Stimulated activated CD4-positive, alpha-beta T cell treated with anti-CD3 and anti-CD28 coated beads, Interleukin-2, amount 100 ng/mL, for 4 hours (primary cell): ENCODE results near the gene VPS54.
A peak's percentile ranks its signal among the peaks of the same experiment; 100 is the strongest.
"Not testable (repeated sequence)": the region's sequence is repeated elsewhere in the genome, so short reads cannot be mapped to it uniquely, and the experiment has no call there.

Experiments
- DNase-seq: peaks from one replicate; pipeline ENCODE4 v3.0.0-alpha.2; 2020; ENCODE audit warnings: low read depth

The VPS54 gene

GRCh38 chr2:63870679-63871078 lies 148.5 kb downstream of the VPS54 start:
- DNase-seq: no peak

GRCh38 chr2:63866009-63866709 lies 153.1 kb downstream of the VPS54 start:
- DNase-seq: no peak

GRCh38 chr2:63865159-63865799 lies 153.9 kb downstream of the VPS54 start:
- DNase-seq: no peak

- no peak for DNase-seq
Observed at GRCh38 chr2:63863707-63864106, 155.5 kb downstream of the VPS54 start.

- no peak for DNase-seq
Observed at GRCh38 chr2:63862806-63863205, 156.4 kb downstream of the VPS54 start.

- peak; percentile 47 for DNase-seq
Observed at GRCh38 chr2:63861220-63861822, 157.9 kb downstream of the VPS54 start.

GRCh38 chr2:63858291-63858690 lies 160.9 kb downstream of the VPS54 start:
- DNase-seq: no peak

- no peak for DNase-seq
Observed at GRCh38 chr2:63856303-63856603, 163.0 kb downstream of the VPS54 start.

GRCh38 chr2:63855418-63856302 lies 163.6 kb downstream of the VPS54 start:
- no peak for DNase-seq

- DNase-seq: no peak
Observed at GRCh38 chr2:63853527-63854310, 165.5 kb downstream of the VPS54 start.

- DNase-seq: no peak
Observed at GRCh38 chr2:63851691-63852311, 167.4 kb downstream of the VPS54 start.

- DNase-seq: no peak
Observed at GRCh38 chr2:63850649-63851048, 168.6 kb downstream of the VPS54 start.

GRCh38 chr2:63850204-63850571 lies 169.0 kb downstream of the VPS54 start:
- no peak for DNase-seq

GRCh38 chr2:63849381-63850203 lies 169.6 kb downstream of the VPS54 start:
- no peak for DNase-seq

GRCh38 chr2:63847571-63847970 lies 171.7 kb downstream of the VPS54 start:
- not testable (repeated sequence) for DNase-seq

- no peak for DNase-seq
Observed at GRCh38 chr2:63846487-63846886, 172.7 kb downstream of the VPS54 start.

- DNase-seq: no peak
Observed at GRCh38 chr2:63845866-63846265, 173.4 kb downstream of the VPS54 start.

GRCh38 chr2:63844616-63845015 lies 174.6 kb downstream of the VPS54 start:
- DNase-seq: no peak

GRCh38 chr2:63843791-63844190 lies 175.4 kb downstream of the VPS54 start:
- no peak for DNase-seq

- no peak for DNase-seq
Observed at GRCh38 chr2:63843093-63843492, 176.1 kb downstream of the VPS54 start.
